Gastroesophageal sphincter (tissue), 4 donors: ENCODE results near the gene MSANTD1. TPM values are rescaled to one million over a fixed set of nuclear protein-coding genes. Genes with fewer than 3 reads are reported as not detected.

Experiments used
- ATAC-seq: fragments of 150-250 bp; one replicate; pipeline ENCODE4 v1.9.1; 2016; ENCODE audit warnings: mild to moderate bottlenecking, moderate library complexity
- H3K27ac ChIP-seq, 4 donors: fragments of 200-600 bp; sonication (generic) in 3 of 4; 1 replicate in 3 of 4; 2 replicates in 1 of 4; pipeline ENCODE4 v1.5.1; 2016 to 2019
- H3K27me3 ChIP-seq: fragments of 200-600 bp; sonication (generic); one replicate; pipeline ENCODE4 v1.5.1; 2019
- H3K36me3 ChIP-seq, 2 donors: fragments of 200-600 bp; sonication (generic); one replicate each; pipeline ENCODE4 v1.5.1; 2019; ENCODE audit warnings: control low read depth in 1 of 2
- H3K4me1 ChIP-seq, 3 donors: fragments of 200-600 bp; sonication (generic); 1 replicate in 2 of 3; 2 replicates in 1 of 3; pipeline ENCODE4 v1.5.1; 2016 to 2019; ENCODE audit warnings: control low read depth in 2 of 3
- H3K4me3 ChIP-seq, 2 donors: fragments of 200-600 bp; sonication (generic); one replicate each; pipeline ENCODE4 v1.5.1; 2019; ENCODE audit warnings: mild to moderate bottlenecking in 1 of 2, moderate library complexity in 1 of 2
- H3K9me3 ChIP-seq, 3 donors: fragments of 200-600 bp; sonication (generic); one replicate each; pipeline ENCODE4 v1.5.1; 2017 to 2019; ENCODE audit warnings: control low read depth in 2 of 3
- EP300 ChIP-seq: sonication (generic); formaldehyde crosslinking; IDR thresholded peaks from one replicate; pipeline ENCODE4 v1.6.1; 2017; ENCODE audit warnings: antibody characterized with exemption, mild to moderate bottlenecking
- POLR2A ChIP-seq, 2 donors: fragments of 450-650 bp; IDR thresholded peaks; one replicate each; pipeline ENCODE4 v1.6.1; 2017; ENCODE audit warnings: antibody characterized with exemption in 2 of 2, mild to moderate bottlenecking in 2 of 2, moderate library complexity in 1 of 2
- POLR2AphosphoS5 ChIP-seq: sonication (generic); formaldehyde crosslinking; IDR thresholded peaks from one replicate; pipeline ENCODE4 v1.6.1; 2017; ENCODE audit warnings: antibody characterized with exemption
- WGBS, 2 donors: methylation state at CpG; one replicate each; pipeline ENCODE4 v1.1.5; 2018; ENCODE audit warnings: low coverage in 1 of 2; 5-methylcytosine and 5-hydroxymethylcytosine counted together
- total RNA-seq, 4 donors: library from RNA; depleted of rRNA; stranded (reverse); fragments of >200 nt; gene quantifications; one replicate each; pipeline ENCODE4 v1.1.0, GENCODE V29; 2016
- TF ChIP-seq, protein P1 (sequence below), 4 experiments: fragments of 200-600 bp in 2 of 4; fragments of 450-650 bp in 2 of 4; sonication (generic) in 1 of 4; IDR thresholded peaks; one replicate each; pipeline ENCODE4 v1.5.1; 2017 to 2019; ENCODE audit warnings: antibody characterized with exemption in 4 of 4, mild to moderate bottlenecking in 2 of 4, moderate library complexity in 2 of 4

MSANTD1 gene
- total RNA-seq, 4 donors from 2014 or later, result 0.78 to 6.9 (median 1.5) TPM; not detected in 1

DNA sequence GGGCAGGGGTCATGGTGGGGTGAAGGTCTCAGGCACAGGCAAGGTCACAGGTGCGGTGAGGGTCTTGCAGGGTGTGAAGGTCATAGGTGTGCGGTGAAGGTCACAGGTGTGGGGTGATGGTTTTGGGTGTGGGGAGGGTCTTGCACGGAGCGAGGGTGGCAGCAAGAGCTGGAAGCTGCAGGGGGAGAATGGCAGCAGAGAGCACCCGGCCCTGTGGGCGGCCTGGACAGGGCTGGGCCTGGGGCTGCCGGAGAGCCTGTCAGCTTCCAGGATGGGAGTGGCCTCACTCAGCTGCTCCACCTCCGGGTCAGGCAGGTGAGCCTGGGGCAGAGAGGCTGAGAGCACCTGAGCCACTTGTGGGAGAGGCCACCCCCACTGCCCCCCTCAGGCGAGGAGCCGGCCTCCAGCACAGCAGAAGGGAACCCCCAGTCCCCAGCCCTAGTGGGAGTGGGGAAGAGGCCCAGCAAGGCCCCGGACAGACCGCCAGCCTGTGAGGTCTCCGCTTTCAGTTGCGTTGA lies 1.5 kb downstream of the MSANTD1 start:
- TF ChIP-seq, protein P1, sequence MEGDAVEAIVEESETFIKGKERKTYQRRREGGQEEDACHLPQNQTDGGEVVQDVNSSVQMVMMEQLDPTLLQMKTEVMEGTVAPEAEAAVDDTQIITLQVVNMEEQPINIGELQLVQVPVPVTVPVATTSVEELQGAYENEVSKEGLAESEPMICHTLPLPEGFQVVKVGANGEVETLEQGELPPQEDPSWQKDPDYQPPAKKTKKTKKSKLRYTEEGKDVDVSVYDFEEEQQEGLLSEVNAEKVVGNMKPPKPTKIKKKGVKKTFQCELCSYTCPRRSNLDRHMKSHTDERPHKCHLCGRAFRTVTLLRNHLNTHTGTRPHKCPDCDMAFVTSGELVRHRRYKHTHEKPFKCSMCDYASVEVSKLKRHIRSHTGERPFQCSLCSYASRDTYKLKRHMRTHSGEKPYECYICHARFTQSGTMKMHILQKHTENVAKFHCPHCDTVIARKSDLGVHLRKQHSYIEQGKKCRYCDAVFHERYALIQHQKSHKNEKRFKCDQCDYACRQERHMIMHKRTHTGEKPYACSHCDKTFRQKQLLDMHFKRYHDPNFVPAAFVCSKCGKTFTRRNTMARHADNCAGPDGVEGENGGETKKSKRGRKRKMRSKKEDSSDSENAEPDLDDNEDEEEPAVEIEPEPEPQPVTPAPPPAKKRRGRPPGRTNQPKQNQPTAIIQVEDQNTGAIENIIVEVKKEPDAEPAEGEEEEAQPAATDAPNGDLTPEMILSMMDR (IDR thresholded peaks at IDR 0.05), result no peak
- TF ChIP-seq POLR2A (IDR thresholded peaks at IDR 0.05) (no peak), POLR2AphosphoS5 (no peak), EP300 (no peak)
- WGBS, 2 donors, result 69% methylated on average over 5 of the region's 14 CpGs; no CpG with 5 or more reads in 1 of the 2 donors
- Histone ChIP-seq H3K9me3 (no peaks in the 10 kb centered on the region), H3K27me3 (no peaks in the 10 kb centered on the region), H3K4me1 (peaks cover 0 to 7% (median 0%) of the 10 kb centered on the region in 3 donors), H3K36me3 (peaks cover 0 to 10% of the 10 kb centered on the region in 2 donors), H3K4me3 (no peak overlapping the region), H3K27ac (no peak overlapping the region)
- no peak for ATAC-seq

DNA sequence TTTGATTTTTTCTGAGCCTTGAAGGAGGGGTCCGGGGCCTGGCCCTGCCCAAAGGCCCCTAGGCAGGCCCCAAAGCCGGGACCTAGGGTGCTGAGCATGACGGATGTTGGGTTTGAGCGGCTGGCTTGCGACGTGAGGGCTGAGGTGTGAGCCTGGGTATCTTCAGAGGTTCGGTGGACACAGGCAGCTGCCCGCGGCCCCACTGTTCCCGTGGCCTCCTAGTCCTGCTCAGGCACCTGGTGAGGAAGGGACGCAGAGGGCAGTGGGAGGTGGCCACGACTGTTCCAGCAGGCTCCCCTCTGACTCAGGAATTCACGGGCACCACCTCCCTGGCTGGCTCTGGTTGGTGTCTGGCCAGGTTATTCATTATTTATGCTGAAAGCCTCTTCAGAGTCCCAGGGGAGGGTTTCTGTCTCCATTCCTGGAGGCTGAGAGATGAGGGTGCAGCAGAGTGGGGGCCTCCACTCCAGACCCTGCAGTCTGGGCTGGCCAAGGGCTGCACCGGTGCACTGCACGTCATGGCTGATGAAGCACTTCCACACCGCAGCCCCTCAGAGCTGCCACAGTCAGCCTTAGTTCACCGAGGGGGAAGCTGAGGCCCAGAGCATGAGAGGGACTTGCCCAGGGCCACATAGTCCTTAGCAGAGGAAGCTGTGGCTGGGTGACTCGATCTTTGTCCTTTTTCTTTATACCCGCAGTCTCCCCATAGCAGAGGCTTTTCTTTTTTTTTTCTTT lies 2.2 kb downstream of the MSANTD1 start:
- ATAC-seq, result no peak

DNA sequence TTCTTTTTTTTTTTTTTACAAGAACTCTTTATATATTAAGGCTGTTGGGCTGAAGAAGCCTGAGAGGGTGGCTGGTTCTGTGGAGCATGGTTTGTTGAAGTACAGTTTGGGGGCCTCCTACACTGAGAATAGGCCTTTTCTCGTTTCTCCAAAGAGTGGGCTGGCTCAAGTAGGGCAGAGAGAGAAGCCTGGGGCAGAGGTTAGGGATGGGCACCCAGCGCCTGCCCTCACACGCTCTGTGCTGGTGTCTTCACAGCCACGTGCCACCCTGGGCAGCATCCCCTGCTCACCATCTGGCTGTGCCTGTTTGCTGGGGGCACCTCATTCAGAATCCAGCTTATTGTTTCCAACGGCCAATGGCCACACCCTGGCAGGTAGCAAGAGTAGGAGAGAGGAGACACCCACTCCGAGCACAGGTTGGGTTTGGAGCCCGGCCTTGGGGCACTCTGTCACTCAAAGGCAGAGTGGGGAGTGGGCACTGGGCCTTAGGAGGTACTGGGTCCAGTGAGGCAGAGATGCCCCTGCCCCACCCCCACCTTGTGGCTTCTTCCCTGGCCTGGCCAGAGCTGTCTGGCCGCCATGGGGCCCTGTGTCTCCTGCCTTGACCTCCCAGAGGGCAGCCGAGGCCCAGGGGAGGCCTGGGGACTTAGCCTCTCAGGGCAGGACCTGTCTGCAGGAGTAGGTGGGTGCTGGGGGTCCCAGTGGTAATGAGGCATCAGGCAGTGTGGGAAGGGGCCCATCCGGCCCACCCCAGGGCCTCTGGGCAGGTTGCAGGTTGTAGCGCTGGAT lies 2.9 kb downstream of the MSANTD1 start:
- no peaks in the 10 kb centered on the region for H3K27me3 ChIP-seq
- TF ChIP-seq POLR2A (IDR thresholded peaks at IDR 0.05), result no peak
- H3K4me1 ChIP-seq, result peaks cover 0 to 7% (median 0%) of the 10 kb centered on the region in 3 donors
- no peak overlapping the region for H3K27ac ChIP-seq
- no CpG with 5 or more reads among the region's 11 CpGs for WGBS, 2 donors
- H3K9me3 ChIP-seq, result no peaks in the 10 kb centered on the region
- no peak for ATAC-seq
- peaks cover 0 to 19% of the 10 kb centered on the region in 2 donors for H3K36me3 ChIP-seq
- H3K4me3 ChIP-seq, result no peak overlapping the region

More for the DNA sequence above, 2.2 kb downstream of the MSANTD1 start:
- TF ChIP-seq EP300 (no peak), POLR2AphosphoS5 (peak; percentile 19)
- 67 to 100% methylated on average over 1 to 11 of the region's 19 CpGs for WGBS, 2 donors
- no peak overlapping the region for H3K4me3 ChIP-seq
- H3K27me3 ChIP-seq, result no peaks in the 10 kb centered on the region
- peaks cover 0 to 7% (median 0%) of the 10 kb centered on the region in 3 donors for H3K4me1 ChIP-seq
- H3K27ac ChIP-seq, result no peak overlapping the region
- H3K36me3 ChIP-seq, result peaks cover 0 to 16% of the 10 kb centered on the region in 2 donors
- no peaks in the 10 kb centered on the region for H3K9me3 ChIP-seq

DNA sequence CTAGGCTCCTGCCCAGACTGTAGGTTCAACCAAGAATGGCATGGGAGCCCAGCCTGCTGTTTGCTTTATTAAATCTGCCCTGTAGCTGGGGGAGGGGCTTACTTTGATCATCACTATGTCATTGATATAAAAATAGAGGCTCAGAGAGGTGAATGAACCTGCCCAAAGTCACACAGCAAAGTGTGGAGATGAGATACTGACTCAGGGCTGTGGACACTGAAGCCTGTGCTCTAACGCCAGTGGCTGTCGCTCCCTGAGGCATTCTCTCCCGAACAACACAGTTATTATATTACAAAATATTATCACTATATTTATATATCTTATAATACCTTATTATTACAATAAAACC lies 3.5 kb downstream of the MSANTD1 start:
- Histone ChIP-seq H3K36me3 (peaks cover 0 to 19% of the 10 kb centered on the region in 2 donors), H3K27me3 (no peaks in the 10 kb centered on the region), H3K4me3 (no peak overlapping the region), H3K4me1 (peaks cover 0 to 7% (median 0%) of the 10 kb centered on the region in 3 donors), H3K27ac (no peak overlapping the region), H3K9me3 (no peaks in the 10 kb centered on the region)
- ATAC-seq, result no peak
- WGBS, 2 donors, result 91 to 96% methylated on average over 3 of the region's 3 CpGs
- TF ChIP-seq POLR2A (IDR thresholded peaks at IDR 0.05) (no peak), POLR2AphosphoS5 (no peak)
- TF ChIP-seq, protein P1 (IDR thresholded peaks at IDR 0.05), result no peak

DNA sequence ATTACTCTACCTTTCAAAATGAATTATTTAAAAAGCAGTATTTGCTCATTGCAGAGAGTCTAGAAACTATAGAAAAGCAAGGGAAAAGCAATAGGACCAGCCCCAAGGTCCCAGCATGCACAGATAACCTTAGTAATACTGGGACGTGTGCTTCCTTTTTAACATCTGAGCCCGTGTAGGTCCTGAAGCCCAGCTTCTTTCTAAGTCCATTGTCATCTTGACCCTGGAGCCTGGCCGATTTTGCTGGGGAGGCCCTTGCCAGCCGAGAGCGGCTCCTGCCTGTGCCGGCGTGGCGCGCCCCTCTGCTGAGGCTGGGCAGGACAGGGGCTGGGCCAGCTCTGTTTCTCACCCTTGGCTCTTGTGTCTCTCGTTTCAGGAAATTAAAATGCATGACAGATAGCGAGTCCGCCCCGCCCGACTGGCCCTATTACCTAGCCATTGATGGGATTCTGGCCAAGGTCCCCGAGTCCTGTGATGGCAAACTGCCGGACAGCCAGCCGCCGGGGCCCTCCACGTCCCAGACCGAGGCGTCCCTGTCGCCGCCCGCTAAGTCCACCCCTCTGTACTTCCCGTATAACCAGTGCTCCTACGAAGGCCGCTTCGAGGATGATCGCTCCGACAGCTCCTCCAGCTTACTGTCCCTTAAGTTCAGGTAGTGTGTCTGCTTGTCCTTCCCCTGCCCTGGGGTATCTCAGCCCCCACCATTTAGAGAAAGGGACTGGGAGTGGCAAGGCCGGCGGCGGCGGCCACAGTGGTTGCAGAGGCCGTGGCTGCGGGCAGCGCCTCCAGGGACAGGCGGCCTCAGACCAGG lies 4.1 kb downstream of the MSANTD1 start:
- H3K27ac ChIP-seq, result no peak overlapping the region
- H3K36me3 ChIP-seq, result peaks cover 0 to 19% of the 10 kb centered on the region in 2 donors
- H3K4me1 ChIP-seq, result peaks cover 0 to 7% (median 0%) of the 10 kb centered on the region in 3 donors
- ATAC-seq, result no peak
- H3K4me3 ChIP-seq, result no peak overlapping the region
- WGBS, 2 donors, result 61 to 100% methylated on average over 1 to 3 of the region's 38 CpGs
- no peaks in the 10 kb centered on the region for H3K9me3 ChIP-seq
- TF ChIP-seq, protein P1 (IDR thresholded peaks at IDR 0.05), result no peak
- TF ChIP-seq POLR2A (IDR thresholded peaks at IDR 0.05), result no peak
- no peak for TF ChIP-seq EP300
- no peak for TF ChIP-seq POLR2AphosphoS5
- no peaks in the 10 kb centered on the region for H3K27me3 ChIP-seq
